Measurements from ENCODE around the gene RPL39L. TPM values are rescaled to one million over a fixed set of nuclear protein-coding genes. Genes with fewer than 3 reads are reported as not detected.
"Not testable (repeated sequence)": the region's sequence is repeated elsewhere in the genome, so short reads cannot be mapped to it uniquely, and the experiment has no call there.

Gene RPL39L
- 145 and 309 TPM in 2 replicates for total RNA-seq (2014; rRNA removed; shearing (Covaris generic); ENCODE audit: low replicate concordance)

DNA sequence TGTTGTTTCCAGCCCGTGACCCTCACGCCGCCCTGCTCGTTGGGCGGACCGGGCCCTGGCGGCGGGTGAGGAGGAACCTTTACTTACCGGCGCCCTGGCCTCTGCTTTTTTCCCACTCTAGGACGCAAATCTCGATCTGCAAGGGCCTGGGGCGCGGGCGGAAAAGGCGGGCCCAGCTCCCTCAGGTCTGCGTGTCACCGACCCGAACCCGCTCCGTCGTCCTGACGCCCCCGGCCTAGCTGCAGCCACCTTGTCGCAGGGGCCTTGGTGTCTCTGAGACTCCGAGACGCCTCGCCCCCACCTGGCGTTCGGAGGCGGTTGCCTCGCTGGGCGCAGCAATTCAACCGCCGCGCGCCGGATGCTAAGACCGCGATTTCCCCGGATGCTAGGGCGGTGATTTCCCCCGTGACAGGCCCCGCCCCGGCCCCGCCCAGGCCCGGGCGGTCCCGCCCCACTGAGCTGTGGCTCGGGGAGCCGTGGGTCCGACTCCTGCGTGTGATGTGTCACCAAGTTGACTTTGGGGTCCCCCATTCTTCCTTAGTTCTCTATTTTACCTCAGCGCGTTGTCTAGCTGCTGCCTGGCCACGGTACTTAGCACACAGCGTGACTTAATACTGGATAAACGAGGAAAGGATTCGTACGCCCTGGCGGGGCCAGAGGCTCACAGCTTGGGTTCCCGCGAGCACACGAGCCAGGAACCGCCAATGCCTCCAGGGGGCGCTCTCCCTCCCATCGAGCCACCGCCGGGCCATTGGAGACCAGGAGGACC, at the start of gene RPL39L:
TSS of gene RPL39L (minus strand) at position 371 of the 769 bp plus-strand sequence. CDS start 18,196 bp downstream, outside the sequence.
- peaks cover 8% of the 10 kb centered on the region for H3K9me3 ChIP-seq
- peak; percentile 80 for DNase-seq
- peaks cover 18% of the 10 kb centered on the region for H3K36me3 ChIP-seq
- H3K4me3 ChIP-seq: peak within 1 kb of the TSS; percentile 61
- H3K27me3 ChIP-seq: no peaks in the 10 kb centered on the region

DNA sequence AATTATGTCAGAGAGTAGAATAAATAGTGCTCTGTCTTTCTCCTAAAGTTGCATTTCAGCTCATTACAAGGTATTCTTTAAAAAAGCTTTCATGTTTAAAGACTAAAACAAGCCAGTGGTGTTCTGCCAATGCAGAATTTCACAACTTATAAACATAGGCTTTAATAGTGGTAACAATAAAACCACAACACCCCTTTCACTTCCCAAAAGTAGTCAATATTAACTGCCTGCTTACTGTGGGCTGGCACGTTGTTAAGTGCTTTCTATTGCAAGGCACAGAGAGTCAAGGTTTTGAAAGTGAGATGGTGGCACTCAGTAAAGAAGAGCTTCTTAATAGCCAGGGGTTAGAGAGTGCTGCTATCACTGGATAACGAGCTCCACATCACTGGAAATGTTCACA, 49.6 kb upstream of the RPL39L start:
- no peak overlapping the region for H3K4me3 ChIP-seq
- H3K9me3 ChIP-seq: peaks cover 1% of the 10 kb centered on the region; the same call in 1 of the 2 replicates
- peak; percentile 55 for DNase-seq
- no peaks in the 10 kb centered on the region for H3K27me3 ChIP-seq
- H3K36me3 ChIP-seq: no peaks in the 10 kb centered on the region

DNA sequence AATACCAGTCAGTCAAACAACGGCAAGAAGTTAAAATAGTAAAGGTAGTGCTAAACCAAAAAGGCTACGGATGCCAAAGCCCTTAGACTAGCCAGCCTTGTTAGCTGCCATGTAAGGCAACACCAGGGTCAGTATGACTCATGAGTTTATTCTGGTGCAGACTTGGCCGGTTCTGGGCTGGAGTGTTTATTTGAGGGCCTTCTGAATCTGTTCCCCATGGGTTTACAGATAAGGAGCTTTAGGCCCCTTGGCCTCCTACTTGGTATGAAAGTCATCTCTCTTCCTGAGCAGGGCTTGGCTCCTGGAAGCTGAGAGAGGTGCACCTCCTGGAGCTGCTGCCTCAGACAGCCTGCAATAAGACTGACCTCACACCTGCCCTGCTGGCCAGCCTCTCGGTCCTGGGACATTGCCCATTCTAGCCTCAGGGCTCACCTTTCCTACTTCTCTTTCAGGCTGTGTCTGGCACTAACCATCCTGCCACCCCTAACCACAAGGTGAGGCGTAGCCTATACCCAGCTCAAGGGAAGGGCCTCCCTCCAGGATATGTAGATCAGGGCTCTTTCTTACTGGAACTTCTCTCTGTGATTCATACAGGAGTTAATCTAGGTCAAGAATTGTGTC, 47.6 kb upstream of the RPL39L start:
- peak; percentile 96 for DNase-seq
- Histone ChIP-seq H3K27me3 (no peaks in the 10 kb centered on the region), H3K4me3 (no peak overlapping the region), H3K9me3 (peaks cover 1% of the 10 kb centered on the region; the same call in 1 of the 2 replicates), H3K36me3 (no peaks in the 10 kb centered on the region)

DNA sequence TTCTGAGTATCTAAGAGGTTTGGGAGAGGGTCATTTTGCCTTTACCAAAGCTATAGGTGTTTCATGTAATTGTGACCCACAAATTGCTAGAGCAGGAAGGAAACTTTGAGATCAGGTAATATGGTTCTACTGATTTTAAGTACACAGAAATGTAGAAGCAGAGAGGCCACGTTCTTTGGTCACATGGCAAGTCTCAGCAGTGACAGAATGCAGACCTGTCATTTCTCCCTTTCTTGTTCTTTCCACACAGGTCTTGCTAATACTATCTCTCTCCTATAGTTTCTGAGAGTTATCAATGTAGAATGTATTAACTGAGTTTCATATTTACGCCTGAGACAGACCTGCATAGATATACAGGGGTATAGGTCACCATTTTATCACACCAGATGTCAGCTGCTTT, 47.1 kb upstream of the RPL39L start:
- H3K9me3 ChIP-seq: no peaks in the 10 kb centered on the region
- H3K36me3 ChIP-seq: no peaks in the 10 kb centered on the region
- no peak for DNase-seq
- no peaks in the 10 kb centered on the region for H3K27me3 ChIP-seq
- H3K4me3 ChIP-seq: no peak overlapping the region

DNA sequence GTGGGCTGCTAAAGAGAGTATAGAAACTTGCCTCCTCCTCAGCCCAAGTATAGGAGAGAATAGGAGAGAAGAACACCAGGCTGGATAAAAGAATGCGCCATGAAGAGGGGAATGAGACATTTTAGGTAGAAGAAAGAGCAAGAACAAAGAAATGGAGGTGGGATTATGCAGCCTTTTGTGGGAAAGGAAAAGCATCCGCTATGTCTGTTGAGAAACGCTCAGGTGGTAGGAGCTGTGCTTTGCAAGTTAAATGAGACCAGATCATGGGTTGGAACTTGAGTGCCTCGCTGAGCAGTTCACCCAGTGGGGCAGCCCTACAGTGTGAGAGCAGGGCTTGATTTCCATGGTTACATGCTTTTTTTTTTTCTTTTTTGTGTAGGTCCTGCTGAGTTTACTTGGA, 46.5 kb upstream of the RPL39L start:
- Histone ChIP-seq H3K4me3 (no peak overlapping the region), H3K27me3 (no peaks in the 10 kb centered on the region), H3K36me3 (no peaks in the 10 kb centered on the region), H3K9me3 (no peaks in the 10 kb centered on the region)
- no peak for DNase-seq

DNA sequence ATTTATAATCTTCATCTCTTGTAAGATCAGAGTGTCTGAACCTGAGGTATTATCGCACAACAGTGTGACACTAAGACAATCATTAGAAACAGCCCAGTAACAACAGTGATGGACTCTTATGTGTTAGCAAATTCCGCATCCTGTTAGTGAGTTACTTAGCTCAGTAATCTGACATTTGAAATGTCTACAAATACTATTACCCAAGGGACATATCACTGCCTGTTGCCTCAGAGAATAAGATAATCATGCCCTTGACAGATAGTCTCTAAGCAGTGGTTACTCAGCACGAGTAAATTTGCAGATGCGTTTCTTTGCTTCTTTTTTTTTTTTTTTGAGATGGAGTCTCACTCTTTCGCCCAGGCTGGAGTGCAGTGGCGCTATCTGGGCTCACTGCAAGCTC, 44.6 kb upstream of the RPL39L start:
- no peaks in the 10 kb centered on the region for H3K9me3 ChIP-seq
- H3K27me3 ChIP-seq: no peaks in the 10 kb centered on the region

DNA sequence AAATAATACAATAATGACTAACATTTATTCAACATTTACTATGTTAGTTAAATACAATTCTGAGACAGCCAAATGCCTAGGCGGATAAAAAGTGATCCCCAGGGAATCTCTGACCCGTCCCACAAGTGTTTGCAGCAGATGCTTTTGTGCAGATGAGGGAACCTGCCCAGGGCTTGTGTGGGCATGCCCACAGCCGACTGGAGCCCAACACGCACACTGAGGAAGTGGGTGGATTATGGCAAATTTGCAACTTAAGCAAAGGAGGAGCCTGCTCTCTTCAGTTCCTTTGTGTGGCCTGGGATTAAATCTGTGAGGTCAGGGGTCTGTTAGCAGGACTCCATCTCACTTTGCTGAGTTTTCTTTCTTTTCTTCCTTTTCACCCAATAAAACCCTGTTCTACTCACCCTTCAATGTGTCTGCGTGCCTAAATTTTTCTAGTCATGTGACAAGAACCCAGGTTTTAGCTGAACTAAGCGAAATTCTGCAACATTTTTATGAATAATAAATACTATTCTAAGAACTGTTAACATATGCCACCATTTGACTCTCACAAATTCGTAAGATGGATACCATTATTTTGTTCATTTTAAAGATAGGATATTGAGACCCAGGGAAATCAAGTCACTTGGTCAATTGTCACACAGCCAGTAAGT, 44.0 kb upstream of the RPL39L start:
- Histone ChIP-seq H3K9me3 (no peaks in the 10 kb centered on the region), H3K36me3 (no peaks in the 10 kb centered on the region), H3K27me3 (no peaks in the 10 kb centered on the region), H3K4me3 (no peak overlapping the region)
- peak; percentile 89 for DNase-seq

More for the DNA sequence above, 44.6 kb upstream of the RPL39L start:
- DNase-seq: no peak
- Histone ChIP-seq H3K36me3 (no peaks in the 10 kb centered on the region), H3K4me3 (no peak overlapping the region)

DNA sequence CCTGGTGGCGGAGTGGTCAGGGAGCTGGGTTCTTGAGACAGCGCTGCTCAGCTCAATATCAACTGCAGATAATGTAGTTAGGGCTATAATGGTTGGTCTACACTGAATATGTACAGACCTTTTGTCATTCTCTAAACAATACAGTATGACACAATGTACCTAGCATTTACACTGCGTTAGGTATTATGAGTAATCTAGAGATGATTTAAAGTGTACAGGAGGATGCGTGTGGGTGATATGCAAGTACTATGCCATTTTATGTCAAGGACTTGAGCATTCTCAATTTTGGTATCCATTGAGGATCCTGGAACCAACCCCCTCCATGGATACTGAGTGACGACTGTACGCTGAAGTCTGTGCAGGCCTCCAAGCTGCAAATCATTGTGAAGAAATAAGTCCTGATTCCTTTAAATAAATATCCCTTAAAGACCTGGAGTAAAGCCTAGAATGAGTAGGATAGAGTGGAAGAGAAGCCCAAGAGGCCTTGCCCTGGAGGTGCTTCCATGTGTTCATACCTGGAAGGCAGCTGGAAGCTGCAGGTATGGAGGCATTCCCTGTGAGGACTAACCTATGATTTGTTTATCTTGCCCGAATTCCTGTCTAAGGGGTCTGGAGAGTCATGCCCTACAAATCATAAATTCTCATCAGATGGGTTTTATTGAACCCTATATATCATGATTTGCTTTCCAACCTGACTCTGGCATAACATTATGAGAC, 42.3 kb upstream of the RPL39L start:
- Histone ChIP-seq H3K4me3 (no peak overlapping the region), H3K27me3 (no peaks in the 10 kb centered on the region), H3K9me3 (no peaks in the 10 kb centered on the region), H3K36me3 (no peaks in the 10 kb centered on the region)
- no peak for DNase-seq

DNA sequence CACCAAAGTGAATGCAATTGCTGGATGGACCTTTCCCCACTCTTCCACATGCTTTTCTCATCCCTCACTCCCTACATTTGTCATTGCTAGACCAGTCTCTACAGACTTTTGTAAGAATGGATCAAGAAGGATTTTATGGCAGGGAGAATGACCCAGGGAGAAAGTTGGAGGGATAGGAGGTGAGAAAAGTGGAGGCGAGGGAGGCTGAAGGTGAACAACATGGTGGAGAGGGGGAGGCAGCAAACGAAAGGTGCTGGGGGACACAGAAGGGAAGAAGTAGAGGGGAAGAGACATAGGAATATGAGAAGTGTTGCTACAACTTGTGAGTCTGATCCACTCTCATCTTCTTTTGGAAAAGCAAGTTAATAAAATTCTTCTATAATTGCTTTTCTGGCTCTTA, 33.6 kb upstream of the RPL39L start:
- no peak for DNase-seq
- no peak overlapping the region for H3K4me3 ChIP-seq
- peaks cover 6% of the 10 kb centered on the region for H3K9me3 ChIP-seq
- no peaks in the 10 kb centered on the region for H3K27me3 ChIP-seq
- no peaks in the 10 kb centered on the region for H3K36me3 ChIP-seq

DNA sequence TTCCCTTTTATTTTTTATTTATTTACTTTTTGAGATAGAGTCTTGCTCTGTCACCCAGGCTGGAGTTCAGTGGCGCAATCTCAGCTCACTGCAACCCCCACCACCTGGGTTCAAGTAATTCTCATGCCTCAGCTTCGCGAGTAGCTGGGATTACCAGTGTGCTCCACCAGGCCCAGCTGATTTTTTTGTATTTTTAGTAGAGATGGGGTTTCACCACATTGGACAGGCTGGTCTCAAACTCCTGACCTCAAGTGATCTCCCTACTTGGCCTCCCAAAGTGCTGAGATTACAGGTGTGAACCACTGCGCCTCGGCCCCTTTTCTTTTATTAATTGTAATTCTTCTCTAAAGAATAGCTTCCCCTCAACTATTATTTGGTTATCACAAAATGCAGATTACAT, 31.6 kb upstream of the RPL39L start:
- H3K9me3 ChIP-seq, H3K36me3 ChIP-seq, DNase-seq, H3K4me3 ChIP-seq, H3K27me3 ChIP-seq: not testable (repeated sequence)

DNA sequence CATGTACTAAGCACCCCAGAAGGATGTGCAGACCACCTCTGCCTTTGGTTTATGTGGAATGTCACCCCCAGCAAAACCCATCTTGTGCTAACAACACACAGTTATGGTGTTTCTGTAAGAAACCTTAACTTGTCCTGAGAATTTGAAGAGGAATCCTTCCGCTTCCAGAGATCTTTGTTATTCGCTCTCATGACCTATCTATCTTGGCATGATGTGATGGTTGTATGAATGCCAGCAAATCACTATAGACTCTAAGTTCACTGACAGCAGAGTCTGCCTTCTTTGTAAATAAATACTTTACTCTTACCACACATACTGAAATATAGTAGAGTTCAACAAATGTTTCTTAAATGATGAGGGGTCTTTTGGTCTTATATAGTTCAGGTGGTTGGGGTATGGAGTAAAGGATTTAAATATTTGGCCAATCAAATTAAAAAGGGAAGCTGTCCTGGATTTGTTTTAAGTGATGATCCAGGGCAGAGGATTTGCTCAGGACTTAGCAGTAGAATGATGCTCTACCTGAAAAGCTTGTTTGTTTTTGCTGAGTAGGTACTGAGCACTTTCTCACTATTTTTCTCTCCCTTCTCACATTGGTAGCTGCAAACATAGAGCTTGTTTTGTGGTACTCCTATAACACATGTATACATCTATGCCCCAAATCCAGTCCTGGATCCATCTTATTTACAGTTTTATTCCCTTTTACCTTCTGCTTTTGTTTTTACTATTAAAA, 30.1 kb upstream of the RPL39L start:
- no peak for DNase-seq
- Histone ChIP-seq H3K27me3 (no peaks in the 10 kb centered on the region), H3K4me3 (no peak overlapping the region), H3K36me3 (no peaks in the 10 kb centered on the region), H3K9me3 (peaks cover 6% of the 10 kb centered on the region)

DNA sequence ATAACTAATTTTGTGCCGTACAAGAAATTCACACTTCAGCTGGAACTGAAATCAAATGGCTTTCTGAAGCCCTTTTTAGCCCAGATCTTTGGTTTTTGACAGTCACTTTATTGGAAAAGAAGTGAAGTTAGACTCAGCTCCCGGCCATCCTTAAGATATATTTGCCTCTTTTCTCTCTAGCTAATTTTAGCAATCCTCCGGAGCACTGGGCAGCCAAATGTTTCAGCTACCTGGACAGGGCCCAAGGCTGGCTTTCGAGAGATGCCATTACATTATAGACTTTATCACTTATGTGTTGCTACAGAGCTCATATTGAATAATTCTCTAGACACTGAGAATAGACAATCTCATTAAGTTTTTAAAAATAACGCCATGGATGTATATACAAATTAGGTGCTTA, 28.5 kb upstream of the RPL39L start:
- no peak for DNase-seq
- Histone ChIP-seq H3K27me3 (no peaks in the 10 kb centered on the region), H3K4me3 (no peak overlapping the region), H3K9me3 (peaks cover 6% of the 10 kb centered on the region), H3K36me3 (no peaks in the 10 kb centered on the region)

DNA sequence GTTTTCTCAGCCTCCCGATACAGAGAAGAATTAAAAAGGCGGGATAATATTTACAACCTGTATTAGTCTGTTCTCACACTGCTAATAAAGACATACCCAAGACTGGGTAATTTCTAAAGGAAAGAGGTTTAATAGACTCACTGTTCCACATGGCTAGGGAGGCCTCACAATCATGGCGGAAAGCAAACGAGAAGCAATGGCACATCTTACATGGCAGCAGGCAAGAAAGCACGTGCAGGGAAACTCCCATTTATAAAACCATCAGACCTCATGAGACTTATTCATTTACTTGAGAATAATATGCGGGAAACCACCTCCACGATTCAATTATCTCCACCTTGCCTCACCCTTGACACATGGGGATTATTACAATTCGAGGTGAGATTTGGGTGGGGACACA, 27.5 kb upstream of the RPL39L start:
- no peaks in the 10 kb centered on the region for H3K27me3 ChIP-seq
- no peak overlapping the region for H3K4me3 ChIP-seq
- no peaks in the 10 kb centered on the region for H3K36me3 ChIP-seq
- DNase-seq: no peak
- H3K9me3 ChIP-seq: peaks cover 6% of the 10 kb centered on the region

DNA sequence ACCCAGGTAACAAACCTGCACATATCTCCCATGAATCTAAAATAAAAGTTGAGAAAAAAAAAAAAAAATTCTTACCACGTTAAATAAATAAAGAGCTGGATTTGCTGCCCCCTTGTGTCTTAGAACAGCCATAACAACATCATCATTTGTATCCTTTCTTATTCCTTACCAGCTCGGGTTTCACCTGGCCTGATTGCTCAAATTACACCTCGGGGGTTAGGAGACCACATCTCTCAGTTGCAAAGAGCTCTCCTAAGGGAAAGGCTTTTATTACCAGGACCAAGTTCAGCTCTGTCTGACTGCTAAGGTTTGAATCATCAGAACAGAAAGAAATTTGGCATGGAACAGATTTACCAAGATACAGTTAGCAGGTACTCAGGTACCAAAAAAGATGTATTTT, 25.8 kb upstream of the RPL39L start:
- Histone ChIP-seq H3K36me3 (no peaks in the 10 kb centered on the region), H3K9me3 (peaks cover 10% of the 10 kb centered on the region), H3K27me3 (no peaks in the 10 kb centered on the region), H3K4me3 (no peak overlapping the region)
- DNase-seq: no peak

DNA sequence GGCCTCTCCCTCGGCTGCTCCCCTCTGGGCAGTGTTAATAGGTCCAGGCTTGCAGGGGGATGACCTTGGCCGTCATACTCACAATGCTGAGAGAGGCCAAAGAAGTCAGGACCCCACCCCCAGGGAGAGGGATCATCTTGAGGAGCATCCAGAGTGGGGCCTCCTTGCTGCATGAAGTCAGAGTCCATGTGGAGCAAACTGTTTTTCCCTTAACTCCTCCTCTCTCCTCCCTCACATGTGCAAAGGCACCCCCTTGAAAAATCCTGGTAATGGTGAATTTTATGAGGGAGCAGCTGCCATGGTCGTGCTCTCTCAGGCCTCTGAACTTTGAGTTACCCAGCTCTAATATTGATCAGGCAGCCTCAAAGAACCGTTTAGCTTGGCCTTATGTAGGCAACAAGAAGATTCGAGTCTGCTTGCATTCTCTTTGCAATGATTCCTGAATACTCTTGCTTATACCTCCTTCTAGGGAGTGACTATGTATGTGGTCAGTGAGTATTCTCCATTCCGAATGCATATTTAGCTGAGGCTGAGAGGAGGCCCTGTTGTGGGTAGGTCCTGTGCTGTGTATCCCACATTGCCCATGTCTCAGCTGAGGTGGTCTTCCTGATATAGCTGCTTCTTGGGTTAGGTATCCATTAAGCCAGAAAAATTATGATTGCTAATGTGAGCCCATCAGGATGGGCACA, 23.1 kb upstream of the RPL39L start:
- Histone ChIP-seq H3K4me3 (no peak overlapping the region), H3K36me3 (no peaks in the 10 kb centered on the region), H3K9me3 (peaks cover 16% of the 10 kb centered on the region), H3K27me3 (no peaks in the 10 kb centered on the region)
- no peak for DNase-seq

DNA sequence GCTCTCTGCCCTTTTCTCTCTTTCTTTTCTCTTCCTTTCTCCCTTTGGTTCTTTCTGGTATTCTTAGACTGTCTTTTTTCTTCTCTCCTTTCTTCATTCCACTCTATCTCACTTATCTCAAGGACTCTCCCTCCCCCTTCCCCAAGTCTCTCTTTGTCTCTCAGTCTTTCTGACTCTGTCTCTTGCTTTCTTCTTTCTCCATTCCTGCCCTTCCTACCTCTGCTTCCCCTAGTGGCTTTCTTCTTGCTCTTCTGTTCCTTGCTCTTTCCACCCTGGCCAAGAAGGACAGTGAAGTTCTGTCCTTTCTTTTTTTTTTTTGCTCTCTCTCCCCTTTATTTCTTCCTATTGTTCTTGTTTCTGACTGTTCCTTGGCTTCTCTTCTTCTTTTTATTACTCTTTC, 22.3 kb upstream of the RPL39L start:
- Histone ChIP-seq H3K9me3 (peaks cover 16% of the 10 kb centered on the region), H3K36me3 (no peaks in the 10 kb centered on the region), H3K4me3 (no peak overlapping the region), H3K27me3 (no peaks in the 10 kb centered on the region)
- no peak for DNase-seq
